ENCODE results near the gene MYCBP2.

Gene MYCBP2

GRCh38 chr13:77026861-77027621 is 299.9 kb downstream of the MYCBP2 start, which contains the start of gene FBXL3:
Gene FBXL3 (minus strand): TSS chr13:77027159. CDS start chr13:77021860, 5,299 bp downstream.
- Mint-ChIP-seq H3K4me3 (peak within 1 kb of the TSS; percentile 97), H3K27me3 (ENCODE audit: low read depth, poor library complexity) (peaks cover 7% of the 10 kb centered on the region), H3K36me3 (ENCODE audit: low read depth) (no peaks in the 10 kb centered on the region), H3K9me3 (peaks cover 4% of the 10 kb centered on the region), H3K4me1 (peaks cover 56% of the 10 kb centered on the region), H3K27ac (peak within 1 kb of the TSS; percentile 98)
- TF ChIP-seq CTCF (IDR thresholded peaks at IDR 0.05): no peak
- DNase-seq: peak; percentile 82

GRCh38 chr13:77026255-77026860 is 300.5 kb downstream of the MYCBP2 start:
- H3K4me1 Mint-ChIP-seq: peaks cover 59% of the 10 kb centered on the region
- peaks cover 4% of the 10 kb centered on the region for H3K9me3 Mint-ChIP-seq
- peak overlapping the region; percentile 97 for H3K4me3 Mint-ChIP-seq
- TF ChIP-seq CTCF (IDR thresholded peaks at IDR 0.05): no peak
- peak; percentile 75 for DNase-seq
- no peaks in the 10 kb centered on the region for H3K36me3 Mint-ChIP-seq (ENCODE audit: low read depth)
- H3K27ac Mint-ChIP-seq: peak overlapping the region; percentile 97
- H3K27me3 Mint-ChIP-seq (ENCODE audit: low read depth, poor library complexity): peaks cover 7% of the 10 kb centered on the region

- Mint-ChIP-seq H3K27ac (no peak overlapping the region), H3K36me3 (ENCODE audit: low read depth) (peaks cover 4% of the 10 kb centered on the region), H3K4me1 (peaks cover 52% of the 10 kb centered on the region), H3K9me3 (no peaks in the 10 kb centered on the region), H3K27me3 (ENCODE audit: low read depth, poor library complexity) (no peaks in the 10 kb centered on the region), H3K4me3 (no peak overlapping the region)
- DNase-seq: no peak
- TF ChIP-seq CTCF (IDR thresholded peaks at IDR 0.05): no peak
Measured at GRCh38 chr13:77022341-77022740, 304.6 kb downstream of the MYCBP2 start.

- Mint-ChIP-seq H3K36me3 (ENCODE audit: low read depth) (peaks cover 28% of the 10 kb centered on the region), H3K9me3 (no peaks in the 10 kb centered on the region), H3K27me3 (ENCODE audit: low read depth, poor library complexity) (no peaks in the 10 kb centered on the region), H3K4me3 (no peak overlapping the region), H3K27ac (no peak overlapping the region), H3K4me1 (peaks cover 31% of the 10 kb centered on the region)
- no peak for DNase-seq
- no peak for TF ChIP-seq CTCF (IDR thresholded peaks at IDR 0.05)
Measured at GRCh38 chr13:77019756-77020155, 307.1 kb downstream of the MYCBP2 start.

GRCh38 chr13:77016888-77017623 is 309.8 kb downstream of the MYCBP2 start:
- DNase-seq: no peak
- Mint-ChIP-seq H3K4me1 (peaks cover 9% of the 10 kb centered on the region), H3K27me3 (ENCODE audit: low read depth, poor library complexity) (no peaks in the 10 kb centered on the region), H3K4me3 (no peak overlapping the region), H3K36me3 (ENCODE audit: low read depth) (peaks cover 55% of the 10 kb centered on the region), H3K27ac (no peak overlapping the region), H3K9me3 (no peaks in the 10 kb centered on the region)
- TF ChIP-seq CTCF (IDR thresholded peaks at IDR 0.05): no peak
